ENCODE results near the gene GPI.

DNA sequence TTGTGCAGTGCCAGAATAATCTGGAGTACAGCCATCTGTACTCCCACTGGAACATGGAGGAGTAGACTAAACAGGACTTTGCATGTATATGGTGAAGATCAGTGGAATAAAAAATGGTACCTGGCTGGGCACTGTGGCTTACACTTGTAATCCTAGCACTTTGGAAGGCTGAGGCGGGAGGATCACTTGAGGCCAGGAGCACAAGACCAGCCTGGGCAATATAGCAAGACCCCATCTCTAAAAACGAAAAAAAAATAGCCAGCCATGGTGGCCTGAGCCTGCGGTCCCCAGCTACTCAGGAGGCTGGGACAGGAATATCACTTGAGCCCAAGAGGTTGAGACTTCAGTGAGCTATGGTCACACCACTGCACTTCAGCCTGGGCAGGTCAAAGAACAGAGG lies 83.2 kb downstream of the GPI start:
- TF ChIP-seq, protein P1, sequence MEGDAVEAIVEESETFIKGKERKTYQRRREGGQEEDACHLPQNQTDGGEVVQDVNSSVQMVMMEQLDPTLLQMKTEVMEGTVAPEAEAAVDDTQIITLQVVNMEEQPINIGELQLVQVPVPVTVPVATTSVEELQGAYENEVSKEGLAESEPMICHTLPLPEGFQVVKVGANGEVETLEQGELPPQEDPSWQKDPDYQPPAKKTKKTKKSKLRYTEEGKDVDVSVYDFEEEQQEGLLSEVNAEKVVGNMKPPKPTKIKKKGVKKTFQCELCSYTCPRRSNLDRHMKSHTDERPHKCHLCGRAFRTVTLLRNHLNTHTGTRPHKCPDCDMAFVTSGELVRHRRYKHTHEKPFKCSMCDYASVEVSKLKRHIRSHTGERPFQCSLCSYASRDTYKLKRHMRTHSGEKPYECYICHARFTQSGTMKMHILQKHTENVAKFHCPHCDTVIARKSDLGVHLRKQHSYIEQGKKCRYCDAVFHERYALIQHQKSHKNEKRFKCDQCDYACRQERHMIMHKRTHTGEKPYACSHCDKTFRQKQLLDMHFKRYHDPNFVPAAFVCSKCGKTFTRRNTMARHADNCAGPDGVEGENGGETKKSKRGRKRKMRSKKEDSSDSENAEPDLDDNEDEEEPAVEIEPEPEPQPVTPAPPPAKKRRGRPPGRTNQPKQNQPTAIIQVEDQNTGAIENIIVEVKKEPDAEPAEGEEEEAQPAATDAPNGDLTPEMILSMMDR (IDR thresholded peaks at IDR 0.05): no peak
- TF ChIP-seq POLR2A (IDR thresholded peaks at IDR 0.05): no peak

All from uterus (tissue), 2 donors.